K562 (cell line): Measurements from ENCODE around the gene C16orf86. TPM values are rescaled to one million over a fixed set of nuclear protein-coding genes. Genes with fewer than 3 reads are reported as not detected.
A peak's percentile ranks its signal among the peaks of the same experiment; 100 is the strongest.

Experiments used
- ATAC-seq: fragments of 200-7000 bp; cut with Tn5 transposase; 3 replicates; pipeline ENCODE4 v1.9.1; 2020; ENCODE audit warnings: moderate library complexity
- BruUV-seq: library from RNA; stranded (reverse); fragments of 400-500 nt; replicated peaks from 2 replicates; lab custom pipeline; 2021; lab: Mats Ljungman, UMichigan
- CTCF ChIA-PET: fragments of 300-600 bp; formaldehyde crosslinking; extraction: SDS; loops from one replicate; lab custom pipeline; 2021; ENCODE audit warnings: low intra/inter-chr PET ratio; lab: Yijun Ruan, JAX
- POLR2A ChIA-PET: fragments of 300-600, 350-650 bp; sonication (Branson Sonifier 250); formaldehyde crosslinking; extraction: SDS; loops from one replicate; lab custom pipeline; 2021; ENCODE audit warnings: antibody characterized with exemption, inconsistent platforms; lab: Yijun Ruan, JAX
- DNase-seq, 4 experiments: peaks; one replicate each; pipeline versions ENCODE4 v3.0.0 to v3.0.0-alpha.2; 2011 to 2018; ENCODE audit warnings: low spot score in 3 of 4, mixed read lengths in 3 of 4; ENCODE audit errors: extremely low read depth in 1 of 4
- FAIRE-seq: peaks from 2 replicates; lab custom pipeline; 2011; peaks lifted over from hg19 to GRCh38; lab: Jason Lieb, UNC
- H2AFZ ChIP-seq: 2 replicates; pipeline ENCODE4 v1.6.0; 2011; ENCODE audit warnings: low read depth, low read length, control low read depth, inconsistent platforms
- H3K27ac ChIP-seq: fragments of 200-600 bp; 3 replicates; pipeline ENCODE4 v1.8.0; 2011; ENCODE audit warnings: low read depth, mild to moderate bottlenecking, control low read depth, inconsistent platforms, low read length, moderate library complexity, mixed read lengths; ENCODE audit errors: extremely low read depth
- H3K27me3 ChIP-seq, 2 experiments: fragments of 300-600 bp in 1 of 2; 2 replicates in 1 of 2; 3 replicates in 1 of 2; pipeline versions ENCODE4 v1.6.0 to v1.8.0; 2011; ENCODE audit warnings: inconsistent platforms in 2 of 2, low read length in 2 of 2, mild to moderate bottlenecking in 1 of 2, mixed read lengths in 1 of 2, moderate library complexity in 1 of 2; ENCODE audit not compliant: control insufficient read depth in 2 of 2, insufficient read depth in 2 of 2
- H3K36me3 ChIP-seq: fragments of 300-600 bp; 3 replicates; pipeline ENCODE4 v1.8.0; 2011; ENCODE audit warnings: mild to moderate bottlenecking, low read length, inconsistent platforms; ENCODE audit not compliant: control insufficient read depth, insufficient read depth
- H3K4me1 ChIP-seq, 2 experiments: fragments of 200-600 bp in 1 of 2; replicated peaks in 1 of 2; 2 replicates in 1 of 2; 3 replicates in 1 of 2; pipeline versions ENCODE4 v1.5.1 to v1.8.0; 2011; ENCODE audit warnings: inconsistent platforms in 2 of 2, low read length in 2 of 2, mild to moderate bottlenecking in 1 of 2, mixed read lengths in 1 of 2, moderate library complexity in 1 of 2; ENCODE audit not compliant: control insufficient read depth in 2 of 2, insufficient read depth in 2 of 2
- H3K4me2 ChIP-seq: 2 replicates; pipeline ENCODE4 v1.6.1; 2011; ENCODE audit warnings: low read length, control low read depth, inconsistent platforms, mixed read lengths; ENCODE audit not compliant: insufficient read depth
- H3K4me3 ChIP-seq: fragments of 200-600 bp; sonication (generic), shearing (Covaris generic); 2 replicates; pipeline ENCODE4 v1.5.1; 2016; ENCODE audit warnings: control low read depth, inconsistent platforms
- H3K79me2 ChIP-seq: fragments of 200-600 bp; 3 replicates; pipeline ENCODE4 v1.8.0; 2011; ENCODE audit warnings: low read length, inconsistent platforms; ENCODE audit not compliant: control insufficient read depth, insufficient read depth
- H3K9ac ChIP-seq, 2 experiments: 2 replicates each; pipeline versions ENCODE4 v1.6.0 to v1.6.1; 2011; ENCODE audit warnings: low read depth in 2 of 2, low read length in 2 of 2, control low read depth in 1 of 2, inconsistent platforms in 1 of 2, mild to moderate bottlenecking in 1 of 2, mixed read lengths in 1 of 2; ENCODE audit not compliant: insufficient read depth in 1 of 2
- H3K9me1 ChIP-seq: one replicate; pipeline ENCODE4 v1.6.0; 2011; ENCODE audit warnings: inconsistent platforms, mild to moderate bottlenecking, low read length, moderate library complexity; ENCODE audit not compliant: control insufficient read depth, insufficient read depth
- H3K9me3 ChIP-seq: replicated peaks from 2 replicates; pipeline ENCODE4 v1.5.1; 2011; ENCODE audit warnings: low read depth, low read length, inconsistent platforms; ENCODE audit not compliant: control insufficient read depth, insufficient read depth
- H4K20me1 ChIP-seq: replicated peaks from 2 replicates; pipeline ENCODE4 v1.6.1; 2011; ENCODE audit warnings: low read length, inconsistent platforms, mixed read lengths; ENCODE audit not compliant: control insufficient read depth, insufficient read depth
- DNMT1 ChIP-seq: fragments of 450-650 bp; IDR thresholded peaks from 2 replicates; pipeline ENCODE4 v1.6.1; 2016; ENCODE audit warnings: antibody characterized with exemption, mild to moderate bottlenecking
- HDGF ChIP-seq: fragments of 450-650 bp; IDR thresholded peaks from 2 replicates; pipeline ENCODE4 v1.6.1; 2016
- RBFOX2 ChIP-seq: fragments of 200-400 bp; formaldehyde crosslinking; IDR thresholded peaks from 2 replicates; pipeline ENCODE4 v1.6.1; 2017; ENCODE audit warnings: low read depth, mild to moderate bottlenecking, low read length, moderate library complexity
- SMC3 ChIP-seq: conservative IDR thresholded peaks from 2 replicates; pipeline ENCODE4 v1.6.1; 2011; ENCODE audit warnings: low read depth, low read length, improper control_type of control experiment; ENCODE audit not compliant: insufficient read depth
- WHSC1 ChIP-seq: IDR thresholded peaks from one replicate; pipeline ENCODE4 v1.6.1; 2012; ENCODE audit warnings: low read length, control low read depth, inconsistent platforms
- XRCC4 ChIP-seq: IDR thresholded peaks from one replicate; pipeline ENCODE4 v1.6.1; 2011; ENCODE audit not compliant: insufficient read depth, insufficient read length; ENCODE audit errors: extremely low read depth
- ZNF79 ChIP-seq: fragments of 250-450 bp; sonication (Bioruptor Pico); IDR thresholded peaks from 2 replicates; pipeline ENCODE4 v1.4.0; 2020; ENCODE audit warnings: low read depth, mild to moderate bottlenecking, moderate library complexity
- WGBS: fragments of 100-300 bp; shearing (Covaris generic); methylation state at CpG from one replicate; pipeline ENCODE4 v1.1.6; 2016; ENCODE audit warnings: low coverage, mixed read lengths; ENCODE audit not compliant: insufficient coverage; ENCODE audit errors: missing lambda C conversion rate; 5-methylcytosine and 5-hydroxymethylcytosine counted together
- in situ Hi-C: fragments of 300-500 bp; cut with MboI; formaldehyde crosslinking; loops from 4 replicates; pipeline ENCODE4 v1.15.0; 2018; ENCODE audit warnings: inconsistent platforms, mixed read lengths
- intact Hi-C: fragments of 100-400 bp; cut with micrococcal nuclease; formaldehyde crosslinking; loops from 2 replicates; pipeline ENCODE4 v1.14.2; 2022
- polyA plus RNA-seq, 8 experiments: library from polyadenylated mRNA; depleted of rRNA in 4 of 8; stranded (reverse) in 5 of 8; unstranded in 3 of 8; fragments of >200 nt; fragmentation: Nextera tagmentation in 2 of 8; fragmentation: Illumina TruSeq in 1 of 8; extraction: Ambion mirVana in 2 of 8; extraction: Trizol in 1 of 8; gene quantifications; 2 replicates each; pipeline versions ENCODE4 v1.2.1 to v1.2.3, GENCODE V29; 2011 to 2014; ENCODE audit warnings: inconsistent platforms in 1 of 8, missing spikeins in 1 of 8
- total RNA-seq, 7 experiments: library from RNA; depleted of rRNA in 6 of 7; stranded (reverse); fragments of >200 nt in 6 of 7; fragmentation: Illumina TruSeq in 2 of 7; extraction: Trizol in 2 of 7; gene quantifications; 2 replicates each; pipeline versions ENCODE4 v1.2.1 to v1.2.3, GENCODE V29; 2011 to 2021; ENCODE audit warnings: low replicate concordance in 1 of 7

Gene C16orf86
- total and polyA plus RNA-seq, 9 of the 15 experiments (the other 6 are each of a cell fraction or from before 2014, with no cell fraction given): 0.13 to 1.2 (median 0.27) TPM; not detected in 3

DNA sequence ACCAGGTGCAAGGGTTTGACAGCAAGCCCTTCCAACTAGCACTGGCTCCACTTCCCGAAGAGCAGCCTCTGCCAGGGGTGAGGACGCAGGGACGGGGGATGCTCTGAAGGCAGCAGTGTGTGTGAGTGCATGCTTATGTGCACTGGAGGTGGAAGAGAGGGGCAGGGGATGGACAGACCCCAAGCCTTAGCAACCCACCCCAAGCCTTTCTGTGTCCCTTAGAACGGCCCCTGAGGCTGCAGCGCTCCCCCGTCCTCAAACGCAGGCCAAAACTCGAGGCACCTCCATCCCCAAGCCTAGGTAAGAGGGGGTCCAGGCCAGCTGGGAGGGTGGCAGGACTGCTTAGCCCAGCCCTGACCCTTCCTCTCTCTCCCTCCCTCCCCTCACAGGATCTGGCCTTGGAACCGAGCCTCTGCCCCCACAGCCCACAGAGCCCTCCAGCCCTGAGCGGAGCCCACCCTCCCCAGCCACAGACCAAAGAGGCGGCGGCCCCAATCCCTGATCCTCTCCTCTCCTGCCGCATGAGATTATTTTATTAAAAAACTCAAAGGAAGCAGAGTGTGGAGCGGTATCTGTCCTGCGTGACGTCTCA, 9.5 kb upstream of the C16orf86 start (continued):
- TF ChIP-seq XRCC4 (no peak), HDGF (no peak), SMC3 (no peak), ZNF79 (CRISPR knock-in tag) (no peak), DNMT1 (no peak)

DNA sequence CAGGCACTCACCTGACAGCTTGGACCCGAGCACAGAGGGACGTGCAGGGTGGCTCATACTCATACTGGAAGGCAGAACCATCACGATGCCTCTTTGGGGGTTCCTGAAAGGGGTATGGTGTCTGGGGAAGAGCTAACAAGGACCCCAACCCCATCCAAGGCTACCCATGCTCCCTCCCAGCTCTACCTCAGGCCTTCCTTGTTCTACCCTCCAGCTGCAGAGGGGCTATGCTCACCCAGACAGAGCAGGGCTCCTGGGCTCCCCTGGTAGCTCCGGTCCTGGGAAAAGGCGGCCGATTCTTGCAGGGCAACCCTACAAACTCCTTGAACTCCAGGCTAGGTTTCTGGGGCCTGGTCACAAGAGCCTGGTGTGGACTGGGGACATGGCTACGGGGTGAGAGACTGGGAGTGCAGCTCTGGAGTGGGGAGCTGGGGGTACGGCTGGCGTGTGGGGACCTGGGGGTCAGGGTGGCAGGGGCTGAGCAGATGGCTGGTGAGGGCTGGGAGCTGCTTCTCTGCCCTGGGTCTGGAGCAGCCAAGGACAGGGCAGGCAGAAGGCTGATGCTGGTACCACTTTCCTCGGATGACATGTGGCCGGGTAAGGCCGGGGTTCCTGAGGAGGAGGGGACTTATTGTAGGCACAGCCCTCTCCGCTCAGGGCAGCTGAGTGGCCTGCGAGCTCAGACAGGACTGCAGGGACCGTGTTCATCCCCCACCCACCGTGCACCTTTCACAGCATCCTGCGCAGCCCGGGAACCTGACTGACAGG, 8.7 kb upstream of the C16orf86 start:
- no peak overlapping the region for H3K4me2 ChIP-seq
- BruUV-seq: no TSS peak
- H3K4me3 ChIP-seq: no peak overlapping the region
- 87% methylated on average over 16 of the region's 18 CpGs for WGBS
- peaks cover 14% of the 10 kb centered on the region for H3K79me2 ChIP-seq
- peaks cover 0 to 14% of the 10 kb centered on the region in 2 experiments; a peak in 2 of 5 replicates for H3K27me3 ChIP-seq
- no peak for FAIRE-seq
- no peak for DNase-seq
- peaks cover 16% of the 10 kb centered on the region for H3K36me3 ChIP-seq
- ChIA-PET CTCF (no interaction called here), POLR2A (interaction anchor here (0.6 to 1.0 kb wide), 5 partner anchors 25 to 526 kb away, joined by 3 to 4 read pairs (median 3); no protein-coding TSS in a partner anchor)
- intact Hi-C loops: no loop called here
- no peaks in the 10 kb centered on the region for H3K9me3 ChIP-seq
- 0 out of 2 replicates have a peak, but pooled peaks have one; percentile 27 for TF ChIP-seq RBFOX2
- no peak for TF ChIP-seq WHSC1
- H3K27ac ChIP-seq: no peak overlapping the region
- H2AFZ ChIP-seq: no peak overlapping the region
- H3K4me1 ChIP-seq: peaks cover 4 to 63% of the 10 kb centered on the region in 2 experiments
- in situ Hi-C loops: no loop called here
- ATAC-seq: no peak
- H3K9ac ChIP-seq: 0 out of 4 replicates have a peak overlapping the region, but pooled peaks of 1 of the 2 experiments have one; percentile 28
- H4K20me1 ChIP-seq: peaks cover 13% of the 10 kb centered on the region; the same call in 1 of the 2 replicates
- H3K9me1 ChIP-seq: no peaks in the 10 kb centered on the region
